HEK293 (cell line): ENCODE results near the gene SCUBE1.
A peak's percentile ranks its signal among the peaks of the same experiment; 100 is the strongest.

ENCODE experiments used
- CTCF ChIA-PET: fragments of 350-600 bp; formaldehyde crosslinking; extraction: SDS; loops from one replicate; lab custom pipeline; 2021; ENCODE audit warnings: antibody characterized with exemption; lab: Yijun Ruan, JAX
- POLR2A ChIA-PET: fragments of 300-600 bp; formaldehyde crosslinking; extraction: SDS; loops from one replicate; lab custom pipeline; 2020; ENCODE audit warnings: antibody characterized with exemption, inconsistent platforms; lab: Yijun Ruan, JAX
- H3K27ac ChIP-seq: fragments of 200-500 bp; sonication (Bioruptor generic); 2 replicates; pipeline ENCODE4 v1.5.1; 2014; ENCODE audit warnings: low read depth, low read length, control low read depth, inconsistent platforms; ENCODE audit errors: extremely low read depth
- H3K36me3 ChIP-seq, 2 experiments: fragments of 200-500 bp in 1 of 2; sonication (Bioruptor generic) in 1 of 2; 1 replicate in 1 of 2; 2 replicates in 1 of 2; pipeline ENCODE4 v1.5.1; 2014 to 2017; ENCODE audit warnings: inconsistent platforms in 2 of 2, low read length in 2 of 2; ENCODE audit not compliant: control insufficient read depth in 2 of 2, insufficient read depth in 1 of 2
- H3K4me1 ChIP-seq: fragments of 200-500 bp; sonication (Bioruptor generic); 2 replicates; pipeline ENCODE4 v1.5.1; 2014; ENCODE audit warnings: mild to moderate bottlenecking, low read length, inconsistent platforms; ENCODE audit not compliant: control insufficient read depth, insufficient read depth
- H3K4me3 ChIP-seq: 2 replicates; pipeline ENCODE4 v1.5.1; 2011; ENCODE audit warnings: low read depth, mild to moderate bottlenecking, control low read depth, low read length, moderate library complexity
- H3K9me3 ChIP-seq: fragments of 200-500 bp; sonication (Bioruptor generic); 2 replicates; pipeline ENCODE4 v1.5.1; 2014; ENCODE audit warnings: low read depth, low read length, inconsistent platforms; ENCODE audit not compliant: control insufficient read depth, insufficient read depth
- CTCF ChIP-seq: fragments of 450-650 bp; formaldehyde crosslinking; IDR thresholded peaks from 2 replicates; pipeline ENCODE4 v1.5.1; 2016; ENCODE audit warnings: missing biosample characterization, missing genetic modification characterization
- GLIS1 ChIP-seq: fragments of 450-650 bp; formaldehyde crosslinking; IDR thresholded peaks from 2 replicates; pipeline ENCODE4 v1.5.1; 2016; ENCODE audit warnings: missing biosample characterization, missing genetic modification characterization
- GLIS2 ChIP-seq: fragments of 450-650 bp; formaldehyde crosslinking; IDR thresholded peaks from 2 replicates; pipeline ENCODE4 v1.5.1; 2016; ENCODE audit warnings: missing biosample characterization, missing genetic modification characterization
- HOXD13 ChIP-seq: sonication (generic); formaldehyde crosslinking; IDR thresholded peaks from 2 replicates; pipeline ENCODE4 v1.8.0; 2022; ENCODE audit warnings: missing genetic modification reagents, borderline replicate concordance
- MYNN ChIP-seq: fragments of 450-650 bp; formaldehyde crosslinking; IDR thresholded peaks from 2 replicates; pipeline ENCODE4 v1.5.1; 2016; ENCODE audit warnings: missing biosample characterization, missing genetic modification characterization, borderline replicate concordance
- OSR2 ChIP-seq: fragments of 450-650 bp; formaldehyde crosslinking; IDR thresholded peaks from 2 replicates; pipeline ENCODE4 v1.5.1; 2016; ENCODE audit warnings: missing biosample characterization, missing genetic modification characterization
- SCRT2 ChIP-seq: fragments of 450-650 bp; formaldehyde crosslinking; IDR thresholded peaks from 2 replicates; pipeline ENCODE4 v1.5.1; 2016; ENCODE audit warnings: missing biosample characterization, missing genetic modification characterization
- ZBTB17 ChIP-seq: fragments of 450-650 bp; formaldehyde crosslinking; IDR thresholded peaks from 2 replicates; pipeline ENCODE4 v1.5.1; 2016; ENCODE audit warnings: missing biosample characterization, missing genetic modification characterization
- ZBTB8A ChIP-seq: fragments of 450-650 bp; formaldehyde crosslinking; IDR thresholded peaks from 2 replicates; pipeline ENCODE4 v1.5.1; 2016; ENCODE audit warnings: missing biosample characterization, missing genetic modification characterization
- ZEB2 ChIP-seq: fragments of 450-650 bp; formaldehyde crosslinking; IDR thresholded peaks from 2 replicates; pipeline ENCODE4 v1.5.1; 2016; ENCODE audit warnings: missing biosample characterization, missing genetic modification characterization
- ZNF133 ChIP-seq: fragments of 450-650 bp; formaldehyde crosslinking; IDR thresholded peaks from 2 replicates; pipeline ENCODE4 v1.5.1; 2016; ENCODE audit warnings: missing biosample characterization, missing genetic modification characterization
- ZNF138 ChIP-seq: fragments of 450-650 bp; formaldehyde crosslinking; IDR thresholded peaks from 2 replicates; pipeline ENCODE4 v1.5.1; 2016; ENCODE audit warnings: missing biosample characterization, missing genetic modification characterization, borderline replicate concordance
- ZNF148 ChIP-seq: fragments of 450-650 bp; formaldehyde crosslinking; IDR thresholded peaks from 2 replicates; pipeline ENCODE4 v1.5.0; 2017; ENCODE audit warnings: missing biosample characterization, missing genetic modification characterization, borderline replicate concordance
- ZNF157 ChIP-seq: fragments of 450-650 bp; formaldehyde crosslinking; IDR thresholded peaks from 2 replicates; pipeline ENCODE4 v1.5.1; 2016; ENCODE audit warnings: missing biosample characterization, missing genetic modification characterization
- ZNF169 ChIP-seq: fragments of 450-650 bp; formaldehyde crosslinking; IDR thresholded peaks from 2 replicates; pipeline ENCODE4 v1.5.1; 2016; ENCODE audit warnings: missing biosample characterization, missing genetic modification characterization
- ZNF2 ChIP-seq: fragments of 450-650 bp; formaldehyde crosslinking; IDR thresholded peaks from 2 replicates; pipeline ENCODE4 v1.5.1; 2016; ENCODE audit warnings: missing biosample characterization, missing genetic modification characterization
- ZNF404 ChIP-seq: fragments of 450-650 bp; formaldehyde crosslinking; IDR thresholded peaks from 2 replicates; pipeline ENCODE4 v1.5.1; 2017; ENCODE audit warnings: missing biosample characterization, missing genetic modification characterization
- ZNF521 ChIP-seq: fragments of 450-650 bp; formaldehyde crosslinking; IDR thresholded peaks from 2 replicates; pipeline ENCODE4 v1.5.1; 2017; ENCODE audit warnings: missing biosample characterization, mild to moderate bottlenecking, missing genetic modification characterization
- ZNF558 ChIP-seq: fragments of 450-650 bp; formaldehyde crosslinking; IDR thresholded peaks from 2 replicates; pipeline ENCODE4 v1.5.1; 2016; ENCODE audit warnings: missing biosample characterization, missing genetic modification characterization
- ZNF623 ChIP-seq: fragments of 450-650 bp; formaldehyde crosslinking; IDR thresholded peaks from 2 replicates; pipeline ENCODE4 v1.5.1; 2016; ENCODE audit warnings: missing biosample characterization, missing genetic modification characterization
- ZNF624 ChIP-seq: fragments of 450-650 bp; formaldehyde crosslinking; IDR thresholded peaks from 2 replicates; pipeline ENCODE4 v1.5.1; 2017; ENCODE audit warnings: missing biosample characterization, missing genetic modification characterization
- ZNF660 ChIP-seq: fragments of 450-650 bp; IDR thresholded peaks from 2 replicates; pipeline ENCODE4 v1.5.1; 2018; ENCODE audit warnings: missing biosample characterization, mild to moderate bottlenecking, missing genetic modification characterization
- ZNF76 ChIP-seq: fragments of 450-650 bp; formaldehyde crosslinking; IDR thresholded peaks from 2 replicates; pipeline ENCODE4; 2016; ENCODE audit warnings: low read depth, missing biosample characterization, missing genetic modification characterization, borderline replicate concordance
- ZNF777 ChIP-seq: fragments of 450-650 bp; formaldehyde crosslinking; IDR thresholded peaks from 2 replicates; pipeline ENCODE4 v1.5.1; 2017; ENCODE audit warnings: missing biosample characterization, missing genetic modification characterization, borderline replicate concordance
- ZNF791 ChIP-seq: fragments of 450-650 bp; formaldehyde crosslinking; IDR thresholded peaks from 2 replicates; pipeline ENCODE4 v1.5.1; 2016; ENCODE audit warnings: missing biosample characterization, missing genetic modification characterization
- ZSCAN4 ChIP-seq: fragments of 450-650 bp; formaldehyde crosslinking; IDR thresholded peaks from 2 replicates; pipeline ENCODE4 v1.5.1; 2017; ENCODE audit warnings: missing biosample characterization, missing genetic modification characterization

Gene SCUBE1

GRCh38 chr22:43233529-43233928 lies 109.6 kb downstream of the SCUBE1 start (continued):
- TF ChIP-seq SCRT2 = no peak
- TF ChIP-seq ZNF777 = no peak

- ChIA-PET POLR2A (no interaction called here), CTCF (interaction anchor here (0.6 to 11.6 kb wide), 21 partner anchors 10 to 704 kb away, joined by 3 to 152 read pairs (median 7); partner anchors contain the start of genes SCUBE1 and TTLL12)
- TF ChIP-seq ZNF624 (tag by site-specific recombination) (no peak), ZNF660 (no peak), ZNF558 (tag by site-specific recombination) (no peak), ZNF623 (tag by site-specific recombination) (no peak), MYNN (no peak), ZNF404 (tag by site-specific recombination) (no peak)
- Histone ChIP-seq H3K4me1 (no peaks in the 10 kb centered on the region), H3K9me3 (no peaks in the 10 kb centered on the region), H3K27ac (no peak overlapping the region), H3K36me3 (no peaks in the 10 kb centered on the region), H3K4me3 (no peak overlapping the region)
Measured at GRCh38 chr22:43232445-43232844, 110.7 kb downstream of the SCUBE1 start.

GRCh38 chr22:43231724-43232034 lies 111.5 kb downstream of the SCUBE1 start:
- no peaks in the 10 kb centered on the region for H3K9me3 ChIP-seq
- no peaks in the 10 kb centered on the region for H3K4me1 ChIP-seq
- H3K36me3 ChIP-seq = no peaks in the 10 kb centered on the region
- H3K4me3 ChIP-seq = no peak overlapping the region
- POLR2A ChIA-PET = interaction anchor here (1.0 to 1.1 kb wide), 2 partner anchors 114 to 153 kb away, joined by 3 read pairs; no protein-coding TSS in a partner anchor
- TF ChIP-seq OSR2 (tag by site-specific recombination) (no peak), ZBTB17 (no peak), ZNF133 (tag by site-specific recombination) (no peak), ZNF148 (no peak), ZNF157 (tag by site-specific recombination) (no peak), ZNF521 (tag by site-specific recombination) (no peak), ZSCAN4 (tag by site-specific recombination) (no peak), ZNF791 (tag by site-specific recombination) (no peak), ZNF169 (tag by site-specific recombination) (no peak), ZBTB8A (tag by site-specific recombination) (no peak)
- TF ChIP-seq, all 188 proteins: peak for 0
- CTCF ChIA-PET = interaction anchor here (0.5 to 11.6 kb wide), 54 partner anchors 8 to 931 kb away, joined by 3 to 152 read pairs (median 4); partner anchors contain the start of genes SCUBE1 and TTLL12
- H3K27ac ChIP-seq = no peak overlapping the region

- H3K36me3 ChIP-seq = no peaks in the 10 kb centered on the region
- ChIA-PET POLR2A (interaction anchor here (0.6 to 1.1 kb wide), 3 partner anchors 88 to 154 kb away, joined by 3 to 8 read pairs (median 3); no protein-coding TSS in a partner anchor), CTCF (interaction anchor here (0.5 to 11.6 kb wide), 55 partner anchors 9 to 931 kb away, joined by 3 to 152 read pairs (median 4); partner anchors contain the start of genes SCUBE1 and TTLL12)
- H3K9me3 ChIP-seq = no peaks in the 10 kb centered on the region
- no peaks in the 10 kb centered on the region for H3K4me1 ChIP-seq
- no peak overlapping the region for H3K27ac ChIP-seq
- no peak overlapping the region for H3K4me3 ChIP-seq
- peak; percentile 56; the same call in 1 of the 2 replicates for TF ChIP-seq ZNF76 (tag by site-specific recombination)
- peak; percentile 82 for TF ChIP-seq ZBTB17
- TF ChIP-seq ZEB2 (tag by site-specific recombination) = peak; percentile 58; the same call in 1 of the 2 replicates
- TF ChIP-seq ZNF660 = no peak
- TF ChIP-seq ZNF138 = no peak
- 0 out of 2 replicates have a peak, but pooled peaks have one; percentile 46 for TF ChIP-seq ZNF2 (tag by site-specific recombination)
- TF ChIP-seq GLIS1 (tag by site-specific recombination) = peak; percentile 64
- no peak for TF ChIP-seq HOXD13
- peak; percentile 52 for TF ChIP-seq GLIS2 (tag by site-specific recombination)
- TF ChIP-seq CTCF (tag by site-specific recombination) = peak; percentile 94
Measured at GRCh38 chr22:43230971-43231723, 112.0 kb downstream of the SCUBE1 start.
